GM12878 (cell line): ENCODE data around the gene CHRM4. TPM values are rescaled to one million over a fixed set of nuclear protein-coding genes. Genes with fewer than 3 reads are reported as not detected.

Experiments used
- ATAC-seq: fragments of 200-7000 bp; cut with Tn5 transposase; 3 replicates; pipeline ENCODE4 v1.9.1; 2020; ENCODE audit warnings: mild to moderate bottlenecking, moderate library complexity
- BruUV-seq: library from RNA; stranded (reverse); fragments of 400-500 nt; replicated peaks from 2 replicates; lab custom pipeline; 2021; lab: Mats Ljungman, UMichigan
- CTCF ChIA-PET: fragments of 300-600 bp; sonication (Branson Sonifier 250); formaldehyde crosslinking; extraction: SDS; loops from one replicate; lab custom pipeline; 2021; ENCODE audit warnings: inconsistent platforms; lab: Yijun Ruan, JAX
- POLR2A ChIA-PET: fragments of 350-600 bp; formaldehyde crosslinking; extraction: SDS; loops from one replicate; lab custom pipeline; 2021; ENCODE audit warnings: inconsistent platforms; lab: Charles Lee
- RAD21 ChIA-PET: fragments of 300-600 bp; sonication (Branson Sonifier 250); formaldehyde crosslinking; loops from one replicate; lab custom pipeline; 2023; ENCODE audit warnings: antibody characterized with exemption; ENCODE audit not compliant: unreplicated experiment; lab: Charles Lee
- SMC1A ChIA-PET: fragments of 300-600 bp; sonication (Branson Sonifier 250); formaldehyde crosslinking; loops from one replicate; lab custom pipeline; 2023; ENCODE audit not compliant: unreplicated experiment, uncharacterized antibody; lab: Charles Lee
- DNase-seq: peaks from one replicate; pipeline ENCODE4 v3.0.0-alpha.2; 2011; ENCODE audit warnings: low read depth, low spot score
- FAIRE-seq: peaks from 3 replicates; lab custom pipeline; 2011; peaks lifted over from hg19 to GRCh38; lab: Jason Lieb, UNC
- H2AFZ ChIP-seq: 2 replicates; pipeline ENCODE4 v1.6.0; 2011; ENCODE audit warnings: low read depth, low read length, control low read depth; ENCODE audit not compliant: control insufficient read depth
- H3K27ac ChIP-seq: 2 replicates; pipeline ENCODE4 v1.5.1; 2011; ENCODE audit warnings: control low read depth; ENCODE audit not compliant: control insufficient read depth, insufficient read depth
- H3K27me3 ChIP-seq, 2 experiments: replicated peaks in 1 of 2; 2 replicates each; pipeline versions ENCODE4 v1.6.0 to v1.6.1; 2011; ENCODE audit warnings: low read length in 1 of 2; ENCODE audit not compliant: control insufficient read depth in 2 of 2, insufficient read depth in 2 of 2
- H3K36me3 ChIP-seq, 2 experiments: 2 replicates each; pipeline ENCODE4 v1.5.1; 2011; ENCODE audit warnings: low read length in 1 of 2; ENCODE audit not compliant: control insufficient read depth in 2 of 2, insufficient read depth in 2 of 2
- H3K4me1 ChIP-seq: 2 replicates; pipeline ENCODE4 v1.6.1; 2011; ENCODE audit warnings: mild to moderate bottlenecking, low read length, moderate library complexity, mixed read lengths; ENCODE audit not compliant: control insufficient read depth, insufficient read depth
- H3K4me2 ChIP-seq: 2 replicates; pipeline ENCODE4 v1.6.0; 2011; ENCODE audit warnings: control low read depth; ENCODE audit not compliant: control insufficient read depth, insufficient read depth
- H3K4me3 ChIP-seq: fragments of 200-600 bp; sonication (generic); 2 replicates; pipeline ENCODE4 v1.5.1; 2016
- H3K79me2 ChIP-seq: 2 replicates; pipeline ENCODE4 v1.6.0; 2011; ENCODE audit warnings: low read length; ENCODE audit not compliant: control insufficient read depth, insufficient read depth
- H3K9ac ChIP-seq: 2 replicates; pipeline ENCODE4 v1.8.0; 2011; ENCODE audit warnings: low read length, control low read depth, mixed read lengths; ENCODE audit not compliant: control insufficient read depth, insufficient read depth
- H3K9me3 ChIP-seq: replicated peaks from 3 replicates; pipeline ENCODE4 v1.5.1; 2011; ENCODE audit warnings: mild to moderate bottlenecking, low read length; ENCODE audit not compliant: control insufficient read depth, insufficient read depth
- H4K20me1 ChIP-seq: 2 replicates; pipeline ENCODE4 v1.6.0; 2011; ENCODE audit not compliant: control insufficient read depth, insufficient read depth
- CREB1 ChIP-seq: IDR thresholded peaks from 2 replicates; pipeline ENCODE4 v1.6.1; 2012; ENCODE audit warnings: low read depth, mild to moderate bottlenecking, inconsistent platforms
- EP300 ChIP-seq, 2 experiments: fragments of 150-350 bp in 1 of 2; IDR thresholded peaks; 2 replicates each; pipeline ENCODE4 v1.6.1; 2011 to 2012; ENCODE audit warnings: low read depth in 2 of 2, low read length in 2 of 2, borderline replicate concordance in 1 of 2, improper control_type of control experiment in 1 of 2, inconsistent platforms in 1 of 2; ENCODE audit not compliant: control insufficient read depth in 1 of 2
- HDGF ChIP-seq: fragments of 450-650 bp; IDR thresholded peaks from 2 replicates; pipeline ENCODE4 v1.6.1; 2016; ENCODE audit warnings: antibody characterized with exemption
- IKZF2 ChIP-seq, 2 experiments: fragments of 450-650 bp; IDR thresholded peaks; 2 replicates each; pipeline ENCODE4 v1.6.1; 2017; ENCODE audit warnings: mild to moderate bottlenecking in 2 of 2, moderate library complexity in 2 of 2
- JUNB ChIP-seq: IDR thresholded peaks from 2 replicates; pipeline ENCODE4 v1.6.1; 2016; ENCODE audit warnings: antibody characterized with exemption, mild to moderate bottlenecking
- MTA3 ChIP-seq: IDR thresholded peaks from 2 replicates; pipeline ENCODE4 v1.6.1; 2012; ENCODE audit warnings: low read length, inconsistent platforms, borderline replicate concordance
- NFIC ChIP-seq: IDR thresholded peaks from 2 replicates; pipeline ENCODE4 v1.6.1; 2012; ENCODE audit warnings: low read depth, mild to moderate bottlenecking, inconsistent platforms, low read length, moderate library complexity
- PAX8 ChIP-seq: fragments of 450-650 bp; IDR thresholded peaks from 2 replicates; pipeline ENCODE4 v1.6.1; 2017; ENCODE audit warnings: mild to moderate bottlenecking, moderate library complexity
- SMAD5 ChIP-seq: IDR thresholded peaks from 2 replicates; pipeline ENCODE4 v1.6.1; 2016; ENCODE audit warnings: antibody characterized with exemption, low read depth
- SPI1 ChIP-seq: IDR thresholded peaks from 2 replicates; pipeline ENCODE4 v1.6.1; 2011; ENCODE audit warnings: low read depth, mild to moderate bottlenecking, low read length, moderate library complexity, borderline replicate concordance; ENCODE audit not compliant: insufficient read depth
- SREBF1 ChIP-seq: IDR thresholded peaks from 2 replicates; pipeline ENCODE4 v1.6.1; 2012; ENCODE audit warnings: mild to moderate bottlenecking, low read length
- SUZ12 ChIP-seq: fragments of 200-600 bp; sonication (generic); IDR thresholded peaks from one replicate; pipeline ENCODE4 v1.6.1; 2018; ENCODE audit warnings: antibody characterized with exemption, mild to moderate bottlenecking; ENCODE audit not compliant: unreplicated experiment
- ZBED1 ChIP-seq: IDR thresholded peaks from 2 replicates; pipeline ENCODE4 v1.6.1; 2016; ENCODE audit warnings: borderline replicate concordance
- ZNF207 ChIP-seq: fragments of 450-650 bp; IDR thresholded peaks from 2 replicates; pipeline ENCODE4 v1.6.1; 2014; ENCODE audit warnings: antibody characterized with exemption, mild to moderate bottlenecking, borderline replicate concordance
- WGBS: methylation state at CpG from one replicate; pipeline ENCODE4 v1.1.6; 2016; ENCODE audit warnings: low lambda C conversion rate; ENCODE audit not compliant: insufficient replicate concordance, insufficient coverage; ENCODE audit errors: missing lambda C conversion rate; 5-methylcytosine and 5-hydroxymethylcytosine counted together
- in situ Hi-C: fragments of 300-500 bp; cut with MboI; formaldehyde crosslinking; loops from 9 replicates; pipeline ENCODE4 v1.14.3; 2018; ENCODE audit warnings: mixed read lengths
- intact Hi-C: fragments of 100-400 bp; cut with micrococcal nuclease; formaldehyde crosslinking; loops from one replicate; pipeline ENCODE4 v1.14.2; 2022; ENCODE audit not compliant: unreplicated experiment
- polyA plus RNA-seq, 11 experiments: library from polyadenylated mRNA; depleted of rRNA in 4 of 11; unstranded in 6 of 11; stranded (reverse) in 5 of 11; fragments of >200 nt; fragmentation: Nextera tagmentation in 4 of 11; fragmentation: Illumina TruSeq in 1 of 11; extraction: Ambion mirVana in 4 of 11; extraction: Trizol in 1 of 11; gene quantifications; 1 replicate in 1 of 11; 2 replicates in 10 of 11; pipeline versions ENCODE4 v1.2.1 to v1.2.3, GENCODE V29; 2011 to 2016; ENCODE audit warnings: inconsistent platforms in 2 of 11, missing spikeins in 2 of 11, low read depth in 1 of 11
- total RNA-seq, 4 experiments: library from RNA; depleted of rRNA in 3 of 4; stranded (reverse); fragments of >200 nt in 3 of 4; fragmentation: Illumina TruSeq in 1 of 4; extraction: Trizol in 1 of 4; gene quantifications; 2 replicates each; pipeline versions ENCODE4 v1.2.1 to v1.2.3, GENCODE V29; 2013 to 2021
- TF ChIP-seq, protein P1 (sequence below): IDR thresholded peaks from 2 replicates; pipeline ENCODE4 v1.6.1; 2012; ENCODE audit warnings: mild to moderate bottlenecking, low read depth, low read length
- TF ChIP-seq, protein P2 (sequence below): fragments of 450-650 bp; IDR thresholded peaks from 2 replicates; pipeline ENCODE4 v1.6.1; 2016; ENCODE audit warnings: mild to moderate bottlenecking

Gene CHRM4
- total and polyA plus RNA-seq, 10 of the 15 experiments (the other 5 are each of a cell fraction or from before 2014, with no cell fraction given) = 0.12 to 0.23 (median 0.13) TPM; not detected in 7

DNA sequence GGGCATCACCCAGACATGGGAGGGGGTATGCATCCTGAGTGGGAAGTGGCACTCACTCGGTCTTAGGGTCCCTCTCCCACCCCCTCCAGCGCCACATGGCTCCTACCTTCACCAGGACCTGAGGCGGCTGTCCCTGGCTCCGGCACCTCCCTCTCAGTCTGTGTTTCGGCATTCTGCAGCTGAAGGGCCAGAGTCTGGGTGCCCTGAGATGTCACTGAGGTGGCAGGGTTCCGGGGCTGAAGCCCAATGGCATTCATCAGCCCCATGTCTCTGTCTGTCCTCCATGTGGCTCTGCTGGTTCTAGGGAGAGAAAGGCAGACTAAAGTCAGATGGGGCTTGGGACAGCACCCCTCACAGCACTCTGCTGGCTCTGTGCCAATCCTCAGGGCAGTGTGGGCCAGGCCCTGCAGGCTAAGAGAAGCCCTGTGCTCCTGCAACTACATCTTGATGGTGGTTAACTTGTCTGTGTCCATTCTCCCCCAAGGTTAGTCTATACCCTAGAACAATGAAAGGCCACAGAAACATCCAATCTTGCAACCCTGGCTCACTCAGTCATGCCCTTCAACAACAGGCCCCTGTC, 16.9 kb upstream of the CHRM4 start (continued):
- TF ChIP-seq, protein P1, sequence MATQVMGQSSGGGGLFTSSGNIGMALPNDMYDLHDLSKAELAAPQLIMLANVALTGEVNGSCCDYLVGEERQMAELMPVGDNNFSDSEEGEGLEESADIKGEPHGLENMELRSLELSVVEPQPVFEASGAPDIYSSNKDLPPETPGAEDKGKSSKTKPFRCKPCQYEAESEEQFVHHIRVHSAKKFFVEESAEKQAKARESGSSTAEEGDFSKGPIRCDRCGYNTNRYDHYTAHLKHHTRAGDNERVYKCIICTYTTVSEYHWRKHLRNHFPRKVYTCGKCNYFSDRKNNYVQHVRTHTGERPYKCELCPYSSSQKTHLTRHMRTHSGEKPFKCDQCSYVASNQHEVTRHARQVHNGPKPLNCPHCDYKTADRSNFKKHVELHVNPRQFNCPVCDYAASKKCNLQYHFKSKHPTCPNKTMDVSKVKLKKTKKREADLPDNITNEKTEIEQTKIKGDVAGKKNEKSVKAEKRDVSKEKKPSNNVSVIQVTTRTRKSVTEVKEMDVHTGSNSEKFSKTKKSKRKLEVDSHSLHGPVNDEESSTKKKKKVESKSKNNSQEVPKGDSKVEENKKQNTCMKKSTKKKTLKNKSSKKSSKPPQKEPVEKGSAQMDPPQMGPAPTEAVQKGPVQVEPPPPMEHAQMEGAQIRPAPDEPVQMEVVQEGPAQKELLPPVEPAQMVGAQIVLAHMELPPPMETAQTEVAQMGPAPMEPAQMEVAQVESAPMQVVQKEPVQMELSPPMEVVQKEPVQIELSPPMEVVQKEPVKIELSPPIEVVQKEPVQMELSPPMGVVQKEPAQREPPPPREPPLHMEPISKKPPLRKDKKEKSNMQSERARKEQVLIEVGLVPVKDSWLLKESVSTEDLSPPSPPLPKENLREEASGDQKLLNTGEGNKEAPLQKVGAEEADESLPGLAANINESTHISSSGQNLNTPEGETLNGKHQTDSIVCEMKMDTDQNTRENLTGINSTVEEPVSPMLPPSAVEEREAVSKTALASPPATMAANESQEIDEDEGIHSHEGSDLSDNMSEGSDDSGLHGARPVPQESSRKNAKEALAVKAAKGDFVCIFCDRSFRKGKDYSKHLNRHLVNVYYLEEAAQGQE = no peak
- no peak for TF ChIP-seq SUZ12
- TF ChIP-seq PAX8 = no peak

DNA sequence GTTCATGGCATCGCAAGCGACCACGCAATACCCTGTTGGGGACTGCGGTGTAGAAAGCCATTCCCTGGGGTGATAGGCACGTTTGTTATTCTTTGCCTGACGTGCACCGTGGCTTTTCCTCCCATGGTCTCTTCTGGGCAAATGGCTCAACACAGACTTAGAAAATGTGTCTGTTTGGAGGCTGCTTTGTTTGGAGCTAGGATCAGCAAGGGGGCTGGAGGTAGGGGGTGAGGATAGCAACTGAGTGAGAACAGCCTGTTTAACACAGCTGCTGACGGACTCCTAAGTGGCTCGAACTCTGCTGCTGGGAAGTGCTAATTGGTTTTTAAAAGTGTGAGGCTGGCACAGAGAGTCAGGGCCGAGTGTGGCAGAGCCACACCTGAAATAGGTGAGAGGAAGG, 16.1 kb upstream of the CHRM4 start:
- DNase-seq (no peak), ATAC-seq (no peak), FAIRE-seq (no peak)
- Histone ChIP-seq H3K36me3 (peaks cover 18% of the 10 kb centered on the region in 2 experiments), H3K27me3 (no peaks in the 10 kb centered on the region), H4K20me1 (no peaks in the 10 kb centered on the region; the same call in 1 of the 2 replicates), H3K9me3 (no peaks in the 10 kb centered on the region), H3K27ac (no peak overlapping the region), H3K4me3 (no peak overlapping the region), H3K9ac (no peak overlapping the region), H3K4me2 (no peak overlapping the region), H3K79me2 (no peaks in the 10 kb centered on the region), H3K4me1 (no peaks in the 10 kb centered on the region), H2AFZ (no peak overlapping the region)
- BruUV-seq = no TSS peak
- CTCF ChIA-PET = no interaction called here
- intact Hi-C loops (no loop called here), in situ Hi-C loops (no loop called here)
- RAD21 ChIA-PET = interaction anchor here (1.0 kb wide), 1 partner anchor 41 kb away, joined by 3 read pairs; no protein-coding TSS in a partner anchor
- SMC1A ChIA-PET = interaction anchor here (0.8 kb wide), 1 partner anchor 184 kb away, joined by 3 read pairs; no protein-coding TSS in a partner anchor
- POLR2A ChIA-PET = interaction anchor here (1.6 kb wide), 1 partner anchor 82 kb away, joined by 3 read pairs; no protein-coding TSS in a partner anchor
- WGBS = 94% methylated on average over 10 of the region's 10 CpGs
- TF ChIP-seq EP300 (IDR thresholded peaks at IDR 0.05; ENCODE audit: borderline replicate concordance in 1 of 2, control insufficient read depth in 1 of 2, low read depth in 2 of 2, low read length in 2 of 2) (no peak), MTA3 (no peak), SREBF1 (no peak), JUNB (no peak), IKZF2 (IDR thresholded peaks at IDR 0.05) (no peak), SMAD5 (no peak), NFIC (no peak), HDGF (no peak), CREB1 (no peak), ZNF207 (no peak), SPI1 (no peak), ZBED1 (no peak)
- TF ChIP-seq, protein P2, sequence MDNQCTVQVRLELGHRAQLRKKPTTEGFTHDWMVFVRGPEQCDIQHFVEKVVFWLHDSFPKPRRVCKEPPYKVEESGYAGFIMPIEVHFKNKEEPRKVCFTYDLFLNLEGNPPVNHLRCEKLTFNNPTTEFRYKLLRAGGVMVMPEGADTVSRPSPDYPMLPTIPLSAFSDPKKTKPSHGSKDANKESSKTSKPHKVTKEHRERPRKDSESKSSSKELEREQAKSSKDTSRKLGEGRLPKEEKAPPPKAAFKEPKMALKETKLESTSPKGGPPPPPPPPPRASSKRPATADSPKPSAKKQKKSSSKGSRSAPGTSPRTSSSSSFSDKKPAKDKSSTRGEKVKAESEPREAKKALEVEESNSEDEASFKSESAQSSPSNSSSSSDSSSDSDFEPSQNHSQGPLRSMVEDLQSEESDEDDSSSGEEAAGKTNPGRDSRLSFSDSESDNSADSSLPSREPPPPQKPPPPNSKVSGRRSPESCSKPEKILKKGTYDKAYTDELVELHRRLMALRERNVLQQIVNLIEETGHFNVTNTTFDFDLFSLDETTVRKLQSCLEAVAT = no peak
